GM19328 (cell line): ENCODE measurements around the gene MEIS2.

Experiments used
- ATAC-seq: cut with Tn5 transposase; IDR thresholded peaks from one replicate; pipeline ENCODE4 v1.9.1; 2021; ENCODE audit warnings: mild to moderate bottlenecking, moderate library complexity; ENCODE audit not compliant: unreplicated experiment

MEIS2 gene

GRCh38 chr15:36882056-36882455 is 218.3 kb downstream of the MEIS2 start:
- no peak for ATAC-seq

- ATAC-seq: no peak
These were observed 218.8 kb downstream of the MEIS2 start for GRCh38 chr15:36881516-36881915.

GRCh38 chr15:36880913-36881460 is 219.4 kb downstream of the MEIS2 start:
- ATAC-seq: no peak

GRCh38 chr15:36880224-36880912 is 220.0 kb downstream of the MEIS2 start:
- no peak for ATAC-seq

- no peak for ATAC-seq
These were observed 220.7 kb downstream of the MEIS2 start for GRCh38 chr15:36879568-36880222.

GRCh38 chr15:36878684-36879262 is 221.6 kb downstream of the MEIS2 start:
- ATAC-seq: no peak

GRCh38 chr15:36877796-36878683 is 222.3 kb downstream of the MEIS2 start:
- ATAC-seq: no peak

- ATAC-seq: no peak
These were observed 223.1 kb downstream of the MEIS2 start for GRCh38 chr15:36877294-36877693.

GRCh38 chr15:36875740-36876334 is 224.5 kb downstream of the MEIS2 start:
- ATAC-seq: no peak

GRCh38 chr15:36874930-36875329 is 225.4 kb downstream of the MEIS2 start:
- no peak for ATAC-seq

GRCh38 chr15:36867436-36867835 is 232.9 kb downstream of the MEIS2 start:
- ATAC-seq: no peak

GRCh38 chr15:36866896-36867295 is 233.5 kb downstream of the MEIS2 start:
- no peak for ATAC-seq

GRCh38 chr15:36863570-36863969 is 236.8 kb downstream of the MEIS2 start:
- ATAC-seq: no peak

- no peak for ATAC-seq
These were observed 239.6 kb downstream of the MEIS2 start for GRCh38 chr15:36860792-36861191.

GRCh38 chr15:36858423-36858822 is 241.9 kb downstream of the MEIS2 start:
- no peak for ATAC-seq

- no peak for ATAC-seq
These were observed 243.9 kb downstream of the MEIS2 start for GRCh38 chr15:36856339-36856973.

- no peak for ATAC-seq
These were observed 249.5 kb downstream of the MEIS2 start for GRCh38 chr15:36850864-36851263.

- no peak for ATAC-seq
These were observed 255.1 kb downstream of the MEIS2 start for GRCh38 chr15:36845270-36845669.

GRCh38 chr15:36844534-36844998 is 255.8 kb downstream of the MEIS2 start:
- no peak for ATAC-seq

GRCh38 chr15:36843822-36844221 is 256.5 kb downstream of the MEIS2 start:
- ATAC-seq: no peak
